Esophagus squamous epithelium (tissue), 4 donors: Measurements from ENCODE around the gene TTC22.

Experiments used
- POLR2A ChIP-seq, 4 donors: fragments of 450-650 bp; IDR thresholded peaks; one replicate each; pipeline ENCODE4 v1.6.1; 2017; ENCODE audit warnings: antibody characterized with exemption in 4 of 4, mild to moderate bottlenecking in 4 of 4, moderate library complexity in 3 of 4
- TF ChIP-seq, protein P1 (sequence below), 6 experiments: fragments of 450-650 bp in 4 of 6; fragments of 200-600 bp in 2 of 6; sonication (generic) in 2 of 6; IDR thresholded peaks; one replicate each; pipeline ENCODE4 v1.5.1; 2016 to 2019; ENCODE audit warnings: antibody characterized with exemption in 6 of 6, mild to moderate bottlenecking in 4 of 6, moderate library complexity in 4 of 6

DNA sequence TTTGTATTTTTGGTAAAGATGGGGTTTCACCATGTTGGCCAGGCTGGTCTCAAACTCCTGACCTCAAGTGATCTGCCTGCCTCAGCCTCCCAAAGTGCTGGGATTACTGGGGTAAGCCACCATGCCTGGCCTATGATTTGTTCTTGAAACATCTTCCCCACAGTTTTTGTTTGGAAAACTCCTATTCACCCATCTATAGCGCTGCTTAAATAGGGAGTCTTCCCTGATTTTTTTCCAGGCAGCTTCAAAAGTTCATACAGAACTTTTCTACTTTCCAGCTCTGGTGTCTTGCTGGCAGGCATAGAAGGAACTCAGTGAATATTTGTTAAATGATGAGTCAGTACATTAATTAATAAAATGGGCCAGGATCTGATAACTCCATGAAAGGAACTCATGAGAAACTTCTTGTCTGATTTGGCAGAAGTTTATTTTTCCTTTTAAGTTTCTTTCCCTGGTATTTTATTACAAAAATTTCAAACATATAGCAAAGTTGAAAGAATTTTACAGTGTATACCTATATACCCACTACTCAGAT is 33.0 kb upstream of the TTC22 start:
- TF ChIP-seq POLR2A (IDR thresholded peaks at IDR 0.05): no peak
- TF ChIP-seq, protein P1, sequence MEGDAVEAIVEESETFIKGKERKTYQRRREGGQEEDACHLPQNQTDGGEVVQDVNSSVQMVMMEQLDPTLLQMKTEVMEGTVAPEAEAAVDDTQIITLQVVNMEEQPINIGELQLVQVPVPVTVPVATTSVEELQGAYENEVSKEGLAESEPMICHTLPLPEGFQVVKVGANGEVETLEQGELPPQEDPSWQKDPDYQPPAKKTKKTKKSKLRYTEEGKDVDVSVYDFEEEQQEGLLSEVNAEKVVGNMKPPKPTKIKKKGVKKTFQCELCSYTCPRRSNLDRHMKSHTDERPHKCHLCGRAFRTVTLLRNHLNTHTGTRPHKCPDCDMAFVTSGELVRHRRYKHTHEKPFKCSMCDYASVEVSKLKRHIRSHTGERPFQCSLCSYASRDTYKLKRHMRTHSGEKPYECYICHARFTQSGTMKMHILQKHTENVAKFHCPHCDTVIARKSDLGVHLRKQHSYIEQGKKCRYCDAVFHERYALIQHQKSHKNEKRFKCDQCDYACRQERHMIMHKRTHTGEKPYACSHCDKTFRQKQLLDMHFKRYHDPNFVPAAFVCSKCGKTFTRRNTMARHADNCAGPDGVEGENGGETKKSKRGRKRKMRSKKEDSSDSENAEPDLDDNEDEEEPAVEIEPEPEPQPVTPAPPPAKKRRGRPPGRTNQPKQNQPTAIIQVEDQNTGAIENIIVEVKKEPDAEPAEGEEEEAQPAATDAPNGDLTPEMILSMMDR (IDR thresholded peaks at IDR 0.05): no peak
